ENCODE measurements around the gene COL9A1.

The COL9A1 gene

GRCh38 chr6:70307008-70307407 lies 4.1 kb upstream of the COL9A1 start:
- Histone ChIP-seq H3K9me3 (no peaks in the 10 kb centered on the region), H3K4me1 (no peaks in the 10 kb centered on the region), H3K27me3 (peaks cover 0 to 4% of the 10 kb centered on the region in 2 donors), H3K27ac (no peak overlapping the region), H3K36me3 (no peaks in the 10 kb centered on the region), H3K4me3 (no peak overlapping the region)
- no peak for DNase-seq
- intact Hi-C loops (cut with DNase I; ENCODE audit: low total_unique reads): no loop called here
- no peak for TF ChIP-seq CTCF (IDR thresholded peaks at IDR 0.05)

- H3K4me3 ChIP-seq: no peak overlapping the region
- no peak for DNase-seq
- no peaks in the 10 kb centered on the region for H3K36me3 ChIP-seq
- H3K4me1 ChIP-seq: no peaks in the 10 kb centered on the region
- peaks cover 0 to 4% of the 10 kb centered on the region in 2 donors for H3K27me3 ChIP-seq
- no peaks in the 10 kb centered on the region for H3K9me3 ChIP-seq
- TF ChIP-seq CTCF (IDR thresholded peaks at IDR 0.05): no peak
- H3K27ac ChIP-seq: no peak overlapping the region
- intact Hi-C loops (cut with DNase I; ENCODE audit: low total_unique reads): no loop called here
Observed at GRCh38 chr6:70304616-70305015, 1.7 kb upstream of the COL9A1 start.

GRCh38 chr6:70299456-70299855 lies 3.4 kb downstream of the COL9A1 start:
- H3K27me3 ChIP-seq: peaks cover 0 to 4% of the 10 kb centered on the region in 2 donors

GRCh38 chr6:70298068-70298467 lies 4.8 kb downstream of the COL9A1 start:
- H3K27me3 ChIP-seq: peaks cover 0 to 4% of the 10 kb centered on the region in 2 donors
- H3K27ac ChIP-seq: no peak overlapping the region
- H3K36me3 ChIP-seq: no peaks in the 10 kb centered on the region
- no peaks in the 10 kb centered on the region for H3K4me1 ChIP-seq
- TF ChIP-seq CTCF (IDR thresholded peaks at IDR 0.05): no peak
- no peak for DNase-seq
- H3K4me3 ChIP-seq: no peak overlapping the region
- no peaks in the 10 kb centered on the region for H3K9me3 ChIP-seq
- intact Hi-C loops (cut with DNase I; ENCODE audit: low total_unique reads): no loop called here

More at GRCh38 chr6:70299456-70299855, 3.4 kb downstream of the COL9A1 start:
- intact Hi-C loops (cut with DNase I; ENCODE audit: low total_unique reads): no loop called here
- DNase-seq: no peak
- H3K4me3 ChIP-seq: no peak overlapping the region
- no peak for TF ChIP-seq CTCF (IDR thresholded peaks at IDR 0.05)
- H3K9me3 ChIP-seq: no peaks in the 10 kb centered on the region
- no peaks in the 10 kb centered on the region for H3K4me1 ChIP-seq
- no peak overlapping the region for H3K27ac ChIP-seq
- no peaks in the 10 kb centered on the region for H3K36me3 ChIP-seq

- no peak for TF ChIP-seq CTCF (IDR thresholded peaks at IDR 0.05)
- DNase-seq: no peak
- Histone ChIP-seq H3K27me3 (no peaks in the 10 kb centered on the region), H3K4me1 (no peaks in the 10 kb centered on the region), H3K27ac (no peak overlapping the region), H3K36me3 (no peaks in the 10 kb centered on the region), H3K4me3 (no peak overlapping the region), H3K9me3 (no peaks in the 10 kb centered on the region)
- intact Hi-C loops (cut with DNase I; ENCODE audit: low total_unique reads): no loop called here
Observed at GRCh38 chr6:70292193-70292592, 10.7 kb downstream of the COL9A1 start.

GRCh38 chr6:70289299-70289698 lies 13.6 kb downstream of the COL9A1 start:
- H3K4me3 ChIP-seq: no peak overlapping the region
- no peaks in the 10 kb centered on the region for H3K36me3 ChIP-seq
- H3K27ac ChIP-seq: no peak overlapping the region
- H3K27me3 ChIP-seq: no peaks in the 10 kb centered on the region
- H3K4me1 ChIP-seq: no peaks in the 10 kb centered on the region
- intact Hi-C loops (cut with DNase I; ENCODE audit: low total_unique reads): no loop called here
- DNase-seq: no peak
- TF ChIP-seq CTCF (IDR thresholded peaks at IDR 0.05): no peak
- H3K9me3 ChIP-seq: no peaks in the 10 kb centered on the region

Measured in tibial artery (tissue), 4 donors.